Lung microvascular endothelial cell (primary cell): ENCODE measurements around the gene SESN3. TPM values are rescaled to one million over a fixed set of nuclear protein-coding genes. Genes with fewer than 3 reads are reported as not detected.
"Not testable (repeated sequence)": the region's sequence is repeated elsewhere in the genome, so short reads cannot be mapped to it uniquely, and the experiment has no call there.

Experiments
- DNase-seq, 2 donors: peaks; one replicate each; pipeline versions ENCODE4 v3.0.0 to v3.0.0-alpha.2; 2010; ENCODE audit warnings: low read depth in 2 of 2
- total RNA-seq: library from RNA; depleted of rRNA; stranded (reverse); fragments of >200 nt; gene quantifications from 2 replicates; pipeline ENCODE4 v1.2.1, GENCODE V29; 2014

Gene SESN3
- total RNA-seq, 1 donor from 2014 or later: 51.2 TPM

DNA sequence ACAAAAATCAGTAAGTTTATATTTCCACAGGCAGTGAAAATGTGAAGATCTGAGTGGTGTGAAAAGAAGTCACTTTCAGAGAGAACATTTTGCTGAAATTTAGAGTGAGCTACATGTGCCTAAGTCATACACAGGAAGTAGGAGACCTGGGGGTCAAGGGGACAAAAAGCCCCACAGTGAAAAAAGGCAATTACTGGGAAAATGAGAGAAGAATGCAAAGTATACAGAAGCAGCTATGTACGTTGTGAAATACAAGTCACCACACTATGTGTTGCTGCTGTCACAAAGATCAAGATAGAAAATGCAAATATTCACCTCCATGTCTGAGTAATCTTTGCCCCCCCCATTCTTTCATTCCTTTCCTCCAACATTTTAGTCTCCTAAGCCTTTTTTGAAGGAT, 21.6 kb upstream of the SESN3 start:
- DNase-seq: no peak

DNA sequence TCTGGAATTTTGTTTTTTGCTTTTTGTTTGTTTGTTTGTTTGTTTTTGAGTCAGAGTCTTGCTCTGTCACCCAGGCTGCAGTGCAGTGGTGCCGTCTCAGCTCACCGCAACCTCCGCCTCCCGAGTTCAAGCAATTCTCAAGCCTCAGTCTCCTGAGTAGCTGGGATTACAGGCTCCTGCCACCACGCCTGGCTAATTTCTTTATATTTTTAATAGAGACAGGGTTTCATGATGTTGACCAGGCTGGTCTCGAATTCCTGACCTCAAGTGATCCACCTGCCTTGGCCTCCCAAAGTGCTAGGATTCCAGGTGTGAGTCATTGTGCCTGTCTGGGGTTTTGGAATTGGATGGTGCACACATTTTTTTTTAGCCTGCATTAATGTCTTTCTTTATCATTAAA, 20.9 kb upstream of the SESN3 start:
- not testable (repeated sequence) for DNase-seq

DNA sequence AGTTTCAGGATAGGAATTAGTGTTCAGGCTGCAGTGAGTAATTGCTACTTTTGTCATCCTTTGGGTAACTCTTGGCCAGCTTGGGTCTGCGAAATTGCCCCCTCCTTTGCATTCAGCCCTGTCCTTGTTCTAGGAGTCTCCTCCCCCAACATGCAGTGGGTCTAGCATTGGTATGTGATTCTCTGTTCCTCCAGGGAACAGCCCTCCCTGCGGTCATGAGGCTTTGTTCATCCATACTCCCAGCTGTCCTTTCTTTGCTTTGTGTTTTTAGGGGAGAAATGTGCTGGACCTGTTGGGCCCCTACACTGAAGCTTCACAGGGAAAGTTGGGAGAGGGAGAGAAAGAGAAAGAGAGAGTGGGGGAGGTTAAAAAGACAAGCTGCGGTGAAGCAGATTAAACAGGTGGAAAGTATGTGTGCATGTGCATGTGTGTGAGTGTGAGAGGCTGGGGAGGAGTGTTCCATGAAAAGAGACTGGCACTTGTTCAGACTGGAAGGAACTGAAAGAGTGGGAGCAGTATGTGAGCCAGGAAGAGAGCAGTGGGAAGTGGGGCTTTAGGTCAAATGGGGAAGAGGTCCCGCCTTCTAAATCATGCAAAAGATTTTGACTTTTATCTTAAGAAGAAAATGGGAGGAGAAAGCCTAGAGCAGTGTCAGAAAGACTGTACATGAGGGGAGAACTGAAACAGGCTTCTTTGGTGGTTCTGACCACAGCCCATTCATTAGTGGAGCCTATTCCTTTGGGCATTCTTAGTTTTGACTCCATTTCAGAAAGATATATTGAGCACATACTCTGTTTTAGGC, 17.9 kb upstream of the SESN3 start:
- no peak for DNase-seq

DNA sequence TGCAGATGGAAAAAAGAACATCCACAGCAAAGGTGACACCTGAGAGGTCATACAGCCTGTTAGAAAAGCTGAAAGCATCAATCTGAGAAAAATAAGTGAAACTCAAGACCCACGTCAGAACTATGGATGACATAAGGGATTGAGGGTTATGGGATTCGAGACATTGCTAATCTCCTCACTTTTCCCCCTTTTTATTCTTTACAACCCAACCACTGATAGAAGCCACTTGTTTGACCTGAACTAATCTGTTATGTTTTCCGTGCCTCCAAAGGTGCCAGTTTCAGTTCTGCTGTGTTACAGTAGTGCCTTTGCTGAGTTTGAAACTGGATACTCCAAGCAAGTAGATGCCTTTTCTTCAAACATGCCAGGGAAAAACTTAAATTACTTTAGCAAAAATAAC, 16.9 kb upstream of the SESN3 start:
- no peak for DNase-seq

DNA sequence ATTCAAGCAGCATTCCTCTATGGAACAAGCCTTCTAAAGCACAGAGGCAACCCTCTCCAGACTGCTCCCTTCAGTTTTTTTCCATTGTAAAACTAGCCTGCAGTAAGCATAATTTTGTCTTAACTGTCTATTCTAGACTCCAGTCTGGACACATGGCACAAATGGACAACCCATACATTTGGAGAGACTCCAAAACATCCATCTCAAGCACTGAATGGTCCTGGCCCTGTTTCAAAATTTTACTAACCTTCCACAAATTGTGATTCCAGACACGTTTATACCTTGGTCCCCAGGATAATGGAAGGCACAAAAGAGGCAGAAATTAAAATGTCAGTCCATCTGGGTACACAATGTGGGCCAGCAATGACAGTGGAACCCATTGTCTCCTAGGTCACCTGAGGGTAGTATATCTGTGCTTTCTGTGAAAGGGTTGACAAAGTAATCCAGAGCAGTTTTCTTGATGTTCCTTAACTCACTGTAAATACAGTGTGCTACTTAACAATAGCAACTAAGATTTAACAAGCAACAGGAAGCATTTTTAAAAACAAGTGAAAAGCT, 16.2 kb upstream of the SESN3 start:
- DNase-seq: no peak

DNA sequence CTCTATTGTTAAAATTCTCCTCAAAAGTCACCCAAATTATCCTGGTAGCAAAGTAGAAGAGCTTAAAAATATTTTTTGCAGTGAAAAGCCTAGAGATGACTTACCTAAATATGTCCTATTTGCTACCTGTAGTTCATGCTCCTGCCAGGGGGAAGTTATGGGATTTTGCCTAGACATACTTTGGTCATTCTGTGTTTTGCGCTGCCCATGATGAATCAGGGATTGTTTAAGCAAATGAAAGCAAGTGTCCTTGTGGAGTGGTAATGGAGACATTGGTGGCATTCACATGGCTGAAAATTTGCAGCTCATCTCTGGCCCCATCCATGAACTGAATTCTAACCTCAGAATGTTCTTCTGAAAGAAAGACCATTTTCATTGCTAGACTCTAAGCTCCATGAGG, 14.6 kb upstream of the SESN3 start:
- DNase-seq: no peak

DNA sequence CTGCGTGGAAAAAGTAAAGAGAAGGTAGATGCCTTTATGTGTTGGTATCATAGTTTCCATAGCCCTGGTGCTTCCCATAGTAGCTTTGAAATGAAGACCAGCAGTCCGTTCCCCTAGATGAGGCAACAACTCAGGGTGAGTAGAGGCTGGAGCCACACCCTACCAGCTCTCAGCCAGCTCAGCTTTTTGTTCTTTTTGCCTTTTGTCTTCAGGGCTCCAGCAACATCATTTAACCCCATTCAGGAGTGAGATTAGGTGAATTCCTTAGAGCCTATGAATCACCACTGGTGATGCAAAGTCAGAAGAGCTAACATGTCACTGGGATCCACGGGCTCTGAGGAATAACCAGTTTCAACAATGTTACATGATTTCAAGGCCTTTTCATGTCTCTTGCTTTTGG, 14.0 kb upstream of the SESN3 start:
- DNase-seq: no peak

DNA sequence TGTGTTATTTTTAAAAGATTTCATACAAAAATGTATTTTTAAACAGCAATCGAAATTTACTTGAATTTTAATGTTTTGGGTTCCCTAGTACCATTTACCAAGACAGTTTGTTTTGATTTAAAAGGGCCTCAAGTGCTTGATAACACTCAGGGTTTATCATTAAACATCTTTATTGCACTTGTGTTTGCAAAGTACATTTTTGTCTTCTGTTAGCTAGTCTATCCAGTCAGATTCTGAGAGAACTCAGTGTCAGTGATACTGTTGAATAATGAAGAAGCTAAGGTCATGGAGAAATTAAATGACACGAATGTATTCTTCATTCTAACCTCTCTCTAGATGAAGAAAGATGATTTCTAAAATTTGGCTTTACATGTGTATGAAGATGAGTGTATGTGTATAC, 12.7 kb upstream of the SESN3 start:
- DNase-seq: no peak

DNA sequence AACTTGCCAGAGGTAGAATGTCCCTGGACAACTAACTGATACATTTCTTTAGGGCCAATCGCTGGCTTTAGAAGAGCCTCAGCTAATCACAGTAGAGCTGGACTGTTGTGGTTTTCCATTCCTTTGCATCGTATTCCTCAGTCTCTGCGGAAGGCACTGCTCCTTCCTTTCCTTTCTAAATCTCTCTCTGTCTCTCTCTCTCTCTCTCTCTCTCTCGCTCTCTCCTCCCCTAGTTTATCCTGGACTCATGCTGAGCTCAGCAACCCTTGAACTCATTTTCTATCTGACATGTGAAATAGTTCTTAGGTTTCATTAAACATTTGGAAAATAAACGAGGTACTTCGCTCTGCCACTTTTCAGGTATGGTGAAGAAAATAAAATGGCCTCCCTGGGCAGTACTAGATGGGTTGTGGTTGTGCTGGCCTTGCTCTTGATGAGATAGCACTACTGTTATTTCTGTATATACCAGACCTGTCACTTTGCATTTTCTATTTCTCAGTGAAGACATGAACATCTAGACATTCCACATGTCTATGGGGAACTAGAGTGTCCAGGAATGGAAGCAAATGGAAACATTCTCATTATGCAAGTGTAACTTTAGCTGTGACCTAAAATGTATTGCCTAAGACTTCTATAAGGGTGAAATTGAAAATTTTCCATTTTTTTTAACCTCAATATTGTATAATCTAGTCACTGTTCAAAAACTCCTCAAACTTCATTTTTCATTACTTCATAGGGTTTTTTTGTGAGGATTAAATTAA, 12.0 kb upstream of the SESN3 start:
- DNase-seq: no peak

DNA sequence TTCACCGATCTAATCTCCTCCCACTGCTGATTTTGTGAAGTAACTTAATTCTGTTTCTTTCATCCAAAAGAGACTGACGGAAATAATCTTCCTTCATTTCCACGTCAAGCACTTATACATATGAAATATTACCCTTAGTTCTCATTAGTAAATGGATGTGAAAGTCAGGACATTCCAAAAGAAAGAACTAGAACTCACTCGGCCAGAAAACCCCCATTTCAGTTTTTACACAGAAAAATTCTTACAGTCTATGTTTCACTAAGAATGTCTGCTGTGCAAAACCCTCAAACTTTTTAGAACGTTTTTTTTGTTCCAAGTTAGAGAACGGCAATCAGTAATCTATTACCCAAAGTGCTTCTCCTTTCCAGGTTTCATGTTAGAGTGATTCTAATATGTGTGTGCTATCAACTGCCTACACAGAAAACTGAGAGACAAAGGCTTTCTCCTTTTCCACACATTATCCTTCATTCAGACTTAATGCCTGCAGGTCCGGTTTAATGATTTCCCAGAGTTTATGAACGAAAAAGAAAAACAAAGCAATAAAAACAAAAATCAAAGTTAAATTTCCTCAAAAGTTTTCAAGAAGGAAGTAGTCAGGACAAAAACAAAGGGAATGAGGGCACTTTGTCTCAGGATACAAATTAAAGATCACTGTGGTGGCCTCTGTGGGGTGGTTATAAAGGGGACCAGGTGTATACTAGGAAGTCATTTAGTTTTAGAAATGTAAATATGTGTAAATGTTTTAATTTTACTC, 11.3 kb upstream of the SESN3 start:
- DNase-seq: no peak

DNA sequence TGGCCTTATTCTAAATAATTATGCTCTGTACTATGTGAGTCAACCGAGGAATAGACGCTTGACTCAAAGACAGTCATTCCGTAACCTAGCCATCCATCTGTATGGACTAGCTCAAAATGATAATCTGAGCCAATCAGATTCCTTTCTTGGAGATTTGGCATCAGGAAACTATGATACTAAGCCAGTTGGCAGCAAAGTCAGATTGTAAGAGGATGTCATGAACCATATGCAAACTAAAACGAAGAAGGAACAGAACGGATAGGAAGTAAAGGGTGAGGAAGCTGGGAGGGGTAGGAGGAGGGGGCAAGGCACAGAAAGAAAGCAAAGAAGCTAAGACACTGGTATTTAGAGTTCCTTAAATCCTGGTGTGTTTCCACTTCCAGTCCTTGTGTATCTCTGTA, 10.7 kb upstream of the SESN3 start:
- DNase-seq: no peak

DNA sequence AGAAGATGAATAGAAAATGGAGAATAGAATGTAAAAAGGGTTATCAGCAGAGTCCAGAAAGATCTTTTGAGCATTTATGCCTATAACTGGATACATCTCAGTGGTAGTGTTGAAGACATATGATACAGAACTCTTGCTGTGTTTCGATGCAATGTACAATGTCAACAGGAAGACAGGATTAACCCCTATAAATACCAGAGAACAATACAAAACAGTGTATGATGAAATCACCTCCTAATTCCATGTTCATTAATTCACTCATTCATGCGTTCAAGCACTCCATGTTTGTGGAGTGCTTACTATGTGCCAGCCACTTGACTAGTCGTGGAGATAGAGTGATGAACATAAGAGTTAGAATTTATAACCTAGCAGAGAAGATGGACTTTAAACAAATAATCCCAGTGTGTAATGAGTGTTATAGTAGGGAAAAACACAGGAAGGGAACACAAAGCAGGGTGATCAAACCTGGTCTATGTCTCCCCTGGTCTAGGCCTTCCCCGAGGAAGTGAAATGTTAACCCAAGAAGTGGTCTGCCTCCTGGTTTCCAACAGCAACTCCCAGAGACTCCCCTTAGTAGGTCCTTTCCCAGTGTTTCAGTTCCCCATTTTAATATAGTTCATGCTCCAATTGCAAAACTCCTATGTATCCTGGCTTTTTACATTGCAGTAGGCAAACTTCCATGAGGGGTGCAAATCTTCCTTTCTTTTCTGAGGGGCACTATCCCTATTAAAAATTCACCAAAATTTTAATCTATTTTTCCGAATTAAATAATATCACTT, 9.1 kb upstream of the SESN3 start:
- no peak for DNase-seq

DNA sequence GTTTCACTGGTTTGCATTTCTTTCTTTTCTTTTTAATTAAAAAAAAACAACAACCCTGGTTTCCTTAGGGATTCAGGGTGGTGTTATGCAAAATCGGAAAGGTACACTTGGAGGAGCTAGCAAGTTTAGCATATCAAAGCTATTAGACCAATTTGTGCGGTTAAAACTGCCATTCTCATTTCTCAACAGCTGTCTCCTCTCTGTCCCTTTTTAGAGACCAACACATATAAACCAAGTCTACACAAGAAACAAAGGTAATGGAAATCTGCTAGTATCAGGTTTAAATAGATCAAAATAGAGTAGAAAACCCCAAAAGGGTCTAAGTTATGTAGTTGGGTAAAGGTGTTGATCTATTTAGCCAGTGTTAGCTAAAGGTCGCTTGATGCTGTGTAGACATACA, 1.7 kb upstream of the SESN3 start:
- no peak for DNase-seq

DNA sequence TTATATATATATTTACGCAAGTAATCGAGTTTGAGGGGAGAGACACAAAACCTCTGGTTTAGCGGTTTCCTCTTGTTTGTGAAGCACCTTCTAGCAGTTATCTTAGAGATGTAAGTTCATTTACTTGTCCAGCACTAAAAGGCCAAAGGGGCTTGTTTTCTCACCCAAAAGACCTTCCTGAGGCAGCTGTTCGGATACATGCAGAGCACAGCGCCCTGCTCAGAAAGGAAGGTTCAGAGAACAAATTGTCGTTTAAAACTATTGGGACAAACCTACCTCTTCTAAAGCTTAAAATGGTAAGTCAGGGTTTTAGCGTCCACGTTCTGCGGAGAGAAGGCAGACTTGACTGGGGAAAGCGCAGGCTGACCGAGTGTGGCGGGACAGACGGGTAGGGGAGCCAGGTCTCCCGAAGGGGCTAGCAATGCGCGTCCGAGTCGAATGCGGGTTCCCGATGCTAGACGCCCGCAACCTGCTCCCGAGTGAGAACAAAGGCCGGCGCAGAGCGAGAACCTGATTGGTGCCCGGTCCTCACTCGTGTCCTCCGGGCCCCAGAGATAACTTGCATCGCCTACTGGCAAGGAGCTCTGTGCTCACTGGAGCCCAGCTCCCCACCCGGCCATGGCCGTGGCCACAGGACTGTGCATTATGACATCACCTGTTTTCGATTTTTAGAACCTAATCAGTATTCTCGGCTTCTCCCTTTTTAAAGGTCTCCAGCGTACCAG, 1.0 kb upstream of the SESN3 start:
- DNase-seq: peak; percentile 3 to 50

DNA sequence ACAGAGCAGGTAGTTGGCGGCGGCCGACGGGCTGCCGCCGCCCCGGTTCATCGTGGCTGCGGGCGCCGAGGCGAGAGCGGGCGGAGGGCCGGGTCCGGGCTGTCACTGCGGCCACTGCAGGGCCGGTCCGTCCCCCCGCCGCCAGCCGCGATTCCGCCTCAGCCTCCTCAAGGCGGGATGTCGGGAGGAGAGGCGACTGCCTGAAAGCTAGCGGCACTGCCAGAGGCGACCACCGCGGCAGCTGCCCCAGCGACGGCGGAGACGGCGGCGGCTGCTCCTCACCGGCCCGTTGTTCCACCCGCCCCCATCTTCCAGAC, 234 bp downstream of the SESN3 start:
- DNase-seq: no peak

DNA sequence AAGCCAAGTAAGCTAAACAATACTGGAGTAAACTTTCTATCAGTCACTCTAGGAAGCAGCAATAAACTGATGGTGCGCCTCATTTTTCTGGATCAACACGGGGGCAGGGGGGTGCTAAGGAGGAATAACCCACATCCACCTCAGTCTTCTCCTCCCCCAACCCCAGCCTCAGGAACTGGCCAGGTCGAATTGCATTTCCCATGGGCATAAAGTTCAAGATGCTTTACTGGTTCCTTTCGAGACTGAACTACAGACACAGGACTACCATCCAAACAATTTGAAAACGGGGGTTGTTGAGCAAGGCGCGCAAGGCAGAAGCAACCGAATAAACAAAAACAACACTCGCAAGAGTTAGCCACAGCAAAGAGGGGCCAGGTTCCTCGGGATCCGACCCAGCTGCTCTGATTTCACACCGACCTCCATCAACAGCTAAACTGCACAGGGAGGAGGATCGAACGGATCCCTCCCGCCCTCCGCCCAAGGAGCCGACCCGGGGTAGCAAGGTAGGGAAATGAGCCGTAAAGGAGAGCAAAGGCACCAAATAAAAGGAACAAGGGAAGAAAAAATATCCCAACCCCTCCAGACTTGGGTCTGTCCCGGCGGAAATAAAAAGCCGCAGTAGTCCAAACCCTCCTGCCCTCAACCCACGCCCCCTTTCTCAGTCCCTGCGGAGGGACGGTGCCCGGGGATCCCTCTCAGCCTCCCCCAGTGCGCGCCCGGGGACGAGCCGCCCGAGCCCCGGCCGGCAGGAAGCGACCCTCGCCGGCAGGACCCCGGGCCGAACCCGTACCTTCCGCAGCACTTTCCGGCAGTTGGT, 801 bp downstream of the SESN3 start:
- peak; percentile 3 to 7 for DNase-seq

DNA sequence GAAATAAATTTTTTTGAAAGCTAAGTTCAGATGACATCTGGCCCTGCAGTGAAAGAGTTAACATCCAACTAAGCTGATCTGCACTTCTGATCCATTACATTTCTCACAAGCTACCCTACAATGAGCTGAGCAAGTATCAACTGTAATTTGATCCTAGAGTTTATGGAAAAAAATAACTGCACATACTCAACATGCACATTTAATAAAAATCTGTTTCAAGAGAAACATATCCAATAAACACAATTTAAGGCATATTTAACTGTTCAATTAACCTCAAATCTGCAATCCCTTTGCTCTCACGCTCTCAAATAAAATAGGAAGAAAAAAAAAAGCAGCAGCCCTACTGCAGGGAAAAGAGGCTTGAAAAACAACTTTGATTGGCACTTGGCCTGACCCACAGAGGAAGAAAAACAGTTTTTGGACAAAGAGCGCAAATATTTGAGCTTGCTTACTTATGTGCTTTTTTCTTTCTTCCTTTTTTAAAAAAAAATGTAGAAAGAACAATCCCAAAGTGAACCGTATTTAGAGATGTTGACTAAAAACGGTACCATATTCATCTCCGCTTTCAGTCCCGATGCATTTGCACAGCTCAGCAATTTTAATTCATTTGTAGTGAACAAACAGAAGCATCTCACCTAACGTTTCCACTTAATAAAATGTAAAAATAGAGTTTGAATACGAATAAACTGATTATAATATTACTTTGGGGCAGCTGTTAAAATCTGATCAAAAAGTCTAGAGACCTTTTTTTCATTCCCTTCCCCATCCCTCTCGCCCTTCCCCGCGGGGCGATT, 1.6 kb downstream of the SESN3 start:
- DNase-seq: peak in 1 of 2 donors; percentile 45

DNA sequence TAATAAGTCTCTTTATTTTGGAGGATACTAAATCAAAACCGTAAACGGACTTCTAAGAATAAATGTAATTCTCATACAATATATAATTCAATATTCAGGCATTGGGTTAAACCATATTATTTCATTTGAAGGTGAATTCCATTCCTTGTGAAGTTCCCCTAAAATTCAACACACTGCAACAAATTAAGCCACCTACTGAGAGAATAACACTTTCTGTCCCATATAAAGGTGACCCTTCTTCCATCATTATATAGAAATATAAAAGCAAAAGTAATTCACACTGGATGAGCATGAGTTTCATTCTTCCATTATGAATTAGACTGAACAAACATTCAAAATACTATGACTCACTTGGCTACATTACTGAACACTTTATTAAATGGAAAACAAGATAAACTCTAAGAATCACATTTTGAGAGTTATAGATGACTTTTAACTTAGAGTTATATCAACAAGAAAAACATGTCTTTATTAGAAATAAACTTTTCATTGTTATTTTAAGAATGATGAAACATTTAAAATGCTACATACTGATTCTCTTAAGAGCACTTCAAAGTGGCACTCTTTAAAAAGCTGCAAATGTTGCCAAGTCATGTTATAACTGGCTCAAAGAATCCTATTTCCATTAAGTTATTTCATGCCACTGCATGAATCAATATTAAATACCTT, 2.8 kb downstream of the SESN3 start:
- peak in 1 of 2 donors; percentile 38 for DNase-seq
